ENCODE measurements around the gene ANXA4. TPM values are rescaled to one million over a fixed set of nuclear protein-coding genes. Genes with fewer than 3 reads are reported as not detected.

ANXA4 gene
- total RNA-seq, 1 donor from 2014 or later = 122 TPM

GRCh38 chr2:69805887-69806286 lies 64.0 kb downstream of the ANXA4 start:
- Histone ChIP-seq H4K20me1 (ENCODE audit: insufficient read depth, low read length) (no peaks in the 10 kb centered on the region), H3K4me2 (ENCODE audit: low read length) (no peak overlapping the region), H3K27ac (ENCODE audit: low read depth, low read length) (no peak overlapping the region), H3K27me3 (ENCODE audit: insufficient read depth, low read length) (no peaks in the 10 kb centered on the region), H3K9me3 (ENCODE audit: insufficient read depth, low read depth, low read length) (no peaks in the 10 kb centered on the region), H3K36me3 (ENCODE audit: insufficient read depth, low read length) (peaks cover 6% of the 10 kb centered on the region), H3K4me1 (ENCODE audit: insufficient read depth, low read length) (no peaks in the 10 kb centered on the region), H3K9ac (ENCODE audit: low read length) (no peak overlapping the region), H2AFZ (ENCODE audit: low read depth, low read length) (no peak overlapping the region), H3K79me2 (ENCODE audit: insufficient read depth, low read length) (no peaks in the 10 kb centered on the region), H3K4me3 (ENCODE audit: insufficient read depth, low read depth, low read length) (no peak overlapping the region)
- Mint-ChIP-seq H3K4me1 (ENCODE audit: low read depth, unreplicated experiment) (no peaks in the 10 kb centered on the region), H3K27me3 (ENCODE audit: low read depth, unreplicated experiment) (no peaks in the 10 kb centered on the region), H3K27ac (ENCODE audit: unreplicated experiment) (no peak overlapping the region), H3K9me3 (ENCODE audit: unreplicated experiment) (no peaks in the 10 kb centered on the region), H3K4me3 (ENCODE audit: unreplicated experiment) (no peak overlapping the region), H3K36me3 (ENCODE audit: low read depth, unreplicated experiment) (peaks cover 37% of the 10 kb centered on the region)
- TF ChIP-seq CTCF (IDR thresholded peaks at IDR 0.05; ENCODE audit: insufficient read depth, low read depth, low read length) = no peak
- TF ChIP-seq EZH2 (IDR thresholded peaks at IDR 0.05; ENCODE audit: insufficient read depth, low read length) = no peak
- FAIRE-seq (no peak), DNase-seq (ENCODE audit: low read depth) (no peak)

GRCh38 chr2:69807821-69808540 lies 66.0 kb downstream of the ANXA4 start:
- H2AFZ ChIP-seq (ENCODE audit: low read depth, low read length) = no peak overlapping the region
- no peaks in the 10 kb centered on the region for H3K4me1 ChIP-seq (ENCODE audit: insufficient read depth, low read length)
- H3K4me2 ChIP-seq (ENCODE audit: low read length) = no peak overlapping the region
- H3K27me3 ChIP-seq (ENCODE audit: insufficient read depth, low read length) = no peaks in the 10 kb centered on the region
- Mint-ChIP-seq H3K4me3 (ENCODE audit: unreplicated experiment) (no peak overlapping the region), H3K27ac (ENCODE audit: unreplicated experiment) (no peak overlapping the region), H3K4me1 (ENCODE audit: low read depth, unreplicated experiment) (no peaks in the 10 kb centered on the region), H3K27me3 (ENCODE audit: low read depth, unreplicated experiment) (no peaks in the 10 kb centered on the region), H3K9me3 (ENCODE audit: unreplicated experiment) (no peaks in the 10 kb centered on the region), H3K36me3 (ENCODE audit: low read depth, unreplicated experiment) (peaks cover 45% of the 10 kb centered on the region)
- peaks cover 8% of the 10 kb centered on the region for H3K36me3 ChIP-seq (ENCODE audit: insufficient read depth, low read length)
- H3K4me3 ChIP-seq (ENCODE audit: insufficient read depth, low read depth, low read length) = no peak overlapping the region
- FAIRE-seq (no peak), DNase-seq (ENCODE audit: low read depth) (no peak)
- H4K20me1 ChIP-seq (ENCODE audit: insufficient read depth, low read length) = no peaks in the 10 kb centered on the region
- H3K79me2 ChIP-seq (ENCODE audit: insufficient read depth, low read length) = no peaks in the 10 kb centered on the region
- no peak for TF ChIP-seq CTCF (IDR thresholded peaks at IDR 0.05; ENCODE audit: insufficient read depth, low read depth, low read length)
- no peak for TF ChIP-seq EZH2 (IDR thresholded peaks at IDR 0.05; ENCODE audit: insufficient read depth, low read length)
- no peaks in the 10 kb centered on the region for H3K9me3 ChIP-seq (ENCODE audit: insufficient read depth, low read depth, low read length)
- H3K27ac ChIP-seq (ENCODE audit: low read depth, low read length) = no peak overlapping the region
- no peak overlapping the region for H3K9ac ChIP-seq (ENCODE audit: low read length)

- Mint-ChIP-seq H3K4me3 (ENCODE audit: unreplicated experiment) (no peak overlapping the region), H3K27me3 (ENCODE audit: low read depth, unreplicated experiment) (no peaks in the 10 kb centered on the region), H3K27ac (ENCODE audit: unreplicated experiment) (no peak overlapping the region), H3K4me1 (ENCODE audit: low read depth, unreplicated experiment) (no peaks in the 10 kb centered on the region), H3K36me3 (ENCODE audit: low read depth, unreplicated experiment) (peaks cover 43% of the 10 kb centered on the region), H3K9me3 (ENCODE audit: unreplicated experiment) (no peaks in the 10 kb centered on the region)
- FAIRE-seq = no peak
- TF ChIP-seq EZH2 (IDR thresholded peaks at IDR 0.05; ENCODE audit: insufficient read depth, low read length) = no peak
- TF ChIP-seq CTCF (IDR thresholded peaks at IDR 0.05; ENCODE audit: insufficient read depth, low read depth, low read length) = no peak
- Histone ChIP-seq H2AFZ (ENCODE audit: low read depth, low read length) (no peak overlapping the region), H3K4me1 (ENCODE audit: insufficient read depth, low read length) (no peaks in the 10 kb centered on the region), H4K20me1 (ENCODE audit: insufficient read depth, low read length) (no peaks in the 10 kb centered on the region), H3K9ac (ENCODE audit: low read length) (no peak overlapping the region), H3K27ac (ENCODE audit: low read depth, low read length) (no peak overlapping the region), H3K36me3 (ENCODE audit: insufficient read depth, low read length) (peaks cover 5% of the 10 kb centered on the region), H3K4me3 (ENCODE audit: insufficient read depth, low read depth, low read length) (no peak overlapping the region), H3K79me2 (ENCODE audit: insufficient read depth, low read length) (no peaks in the 10 kb centered on the region), H3K4me2 (ENCODE audit: low read length) (no peak overlapping the region), H3K9me3 (ENCODE audit: insufficient read depth, low read depth, low read length) (no peaks in the 10 kb centered on the region), H3K27me3 (ENCODE audit: insufficient read depth, low read length) (no peaks in the 10 kb centered on the region)
- no peak for DNase-seq (ENCODE audit: low read depth)
These were observed 68.6 kb downstream of the ANXA4 start for GRCh38 chr2:69810550-69810949.

All from astrocyte (in vitro differentiated cells and primary cell).